MM.1S (cell line): ENCODE results near the gene SHF.

ENCODE experiments used
- DNase-seq: peaks from one replicate; pipeline ENCODE4 v3.0.0-alpha.2; 2015
- H2AFZ ChIP-seq: fragments of 300-600 bp; sonication (generic); 2 replicates; pipeline ENCODE4 v1.6.0; 2016; ENCODE audit warnings: antibody characterized with exemption, low read length
- H3F3A ChIP-seq: fragments of 300-600 bp; sonication (generic); 2 replicates; pipeline ENCODE4 v1.6.1; 2016; ENCODE audit warnings: mild to moderate bottlenecking, antibody characterized with exemption, low read length, moderate library complexity, mixed read lengths; ENCODE audit not compliant: insufficient read depth
- H3K27ac ChIP-seq: fragments of 300-600 bp; sonication (generic); 2 replicates; pipeline ENCODE4 v1.5.1; 2016; ENCODE audit warnings: mild to moderate bottlenecking, low read length
- H3K27me3 ChIP-seq: fragments of 300-600 bp; sonication (generic); replicated peaks from 2 replicates; pipeline ENCODE4 v1.6.0; 2016; ENCODE audit warnings: low read length; ENCODE audit not compliant: insufficient read depth
- H3K36me3 ChIP-seq: fragments of 300-600 bp; sonication (generic); replicated peaks from 2 replicates; pipeline ENCODE4 v1.6.1; 2016; ENCODE audit warnings: mild to moderate bottlenecking, low read length, mixed read lengths; ENCODE audit not compliant: insufficient read depth
- H3K4me1 ChIP-seq: fragments of 300-600 bp; sonication (generic); 2 replicates; pipeline ENCODE4 v1.6.1; 2016; ENCODE audit warnings: low read length, mixed read lengths
- H3K4me2 ChIP-seq: fragments of 300-600 bp; sonication (generic); 2 replicates; pipeline ENCODE4 v1.6.0; 2016; ENCODE audit warnings: low read depth, low read length
- H3K4me3 ChIP-seq: fragments of 300-600 bp; sonication (generic); 2 replicates; pipeline ENCODE4 v1.5.1; 2016; ENCODE audit warnings: low read length, mixed read lengths
- H3K79me2 ChIP-seq: fragments of 300-600 bp; sonication (generic); 2 replicates; pipeline ENCODE4 v1.6.1; 2016; ENCODE audit warnings: mixed run types, low read length, mixed read lengths
- H3K9ac ChIP-seq: fragments of 300-600 bp; sonication (generic); 2 replicates; pipeline ENCODE4 v1.6.1; 2016; ENCODE audit warnings: low read length, mixed read lengths
- H3K9me2 ChIP-seq: fragments of 300-600 bp; sonication (generic); replicated peaks from 2 replicates; pipeline ENCODE4 v1.6.1; 2016; ENCODE audit warnings: mild to moderate bottlenecking, low read length, mixed read lengths; ENCODE audit not compliant: insufficient read depth
- H3K9me3 ChIP-seq: fragments of 300-600 bp; sonication (generic); replicated peaks from 2 replicates; pipeline ENCODE4 v1.6.1; 2016; ENCODE audit warnings: mild to moderate bottlenecking, low read length, mixed read lengths; ENCODE audit not compliant: insufficient read depth
- H4K20me1 ChIP-seq: fragments of 300-600 bp; sonication (generic); 2 replicates; pipeline ENCODE4 v1.6.1; 2016; ENCODE audit warnings: mild to moderate bottlenecking, low read length, moderate library complexity, mixed read lengths; ENCODE audit not compliant: insufficient read depth
- EZH2 ChIP-seq: fragments of 300-600 bp; sonication (generic); optimal IDR thresholded peaks from 2 replicates; pipeline ENCODE3; 2017; ENCODE audit warnings: low read depth, mild to moderate bottlenecking, antibody characterized with exemption, low read length, mixed read lengths
- EZH2phosphoT487 ChIP-seq: fragments of 300-600 bp; sonication (generic); IDR thresholded peaks from 2 replicates; pipeline ENCODE4 v1.6.1; 2018; ENCODE audit warnings: antibody characterized with exemption, low read length
- TF ChIP-seq, protein P1 (sequence below): fragments of 300-600 bp; sonication (generic); IDR thresholded peaks from 2 replicates; pipeline ENCODE4 v1.5.1; 2016; ENCODE audit warnings: antibody characterized with exemption, low read length, mixed read lengths

The SHF gene

DNA sequence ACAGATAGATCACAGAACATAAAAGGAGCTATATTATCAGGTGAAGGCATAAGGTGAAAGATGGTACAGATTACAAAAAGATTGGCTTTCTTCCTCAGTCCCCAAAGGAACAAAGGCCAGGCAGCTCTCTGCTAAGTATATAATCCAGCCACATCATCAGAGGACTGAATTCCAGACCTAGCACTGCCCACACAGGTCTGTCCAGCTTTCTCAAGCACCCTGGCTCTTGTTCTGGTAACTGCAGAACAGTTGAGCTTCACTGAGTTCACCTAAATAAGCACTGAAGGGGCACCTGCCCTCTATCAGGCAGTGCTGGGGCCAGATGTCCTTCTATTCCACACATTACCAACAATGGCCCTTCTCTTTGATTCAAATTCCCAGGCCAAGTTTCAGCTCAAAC is 64.4 kb downstream of the SHF start:
- TF ChIP-seq EZH2phosphoT487 (no peak), EZH2 (no peak)
- TF ChIP-seq, protein P1, sequence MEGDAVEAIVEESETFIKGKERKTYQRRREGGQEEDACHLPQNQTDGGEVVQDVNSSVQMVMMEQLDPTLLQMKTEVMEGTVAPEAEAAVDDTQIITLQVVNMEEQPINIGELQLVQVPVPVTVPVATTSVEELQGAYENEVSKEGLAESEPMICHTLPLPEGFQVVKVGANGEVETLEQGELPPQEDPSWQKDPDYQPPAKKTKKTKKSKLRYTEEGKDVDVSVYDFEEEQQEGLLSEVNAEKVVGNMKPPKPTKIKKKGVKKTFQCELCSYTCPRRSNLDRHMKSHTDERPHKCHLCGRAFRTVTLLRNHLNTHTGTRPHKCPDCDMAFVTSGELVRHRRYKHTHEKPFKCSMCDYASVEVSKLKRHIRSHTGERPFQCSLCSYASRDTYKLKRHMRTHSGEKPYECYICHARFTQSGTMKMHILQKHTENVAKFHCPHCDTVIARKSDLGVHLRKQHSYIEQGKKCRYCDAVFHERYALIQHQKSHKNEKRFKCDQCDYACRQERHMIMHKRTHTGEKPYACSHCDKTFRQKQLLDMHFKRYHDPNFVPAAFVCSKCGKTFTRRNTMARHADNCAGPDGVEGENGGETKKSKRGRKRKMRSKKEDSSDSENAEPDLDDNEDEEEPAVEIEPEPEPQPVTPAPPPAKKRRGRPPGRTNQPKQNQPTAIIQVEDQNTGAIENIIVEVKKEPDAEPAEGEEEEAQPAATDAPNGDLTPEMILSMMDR, result no peak
- Histone ChIP-seq H2AFZ (no peak overlapping the region), H3K79me2 (no peaks in the 10 kb centered on the region), H4K20me1 (no peaks in the 10 kb centered on the region), H3K9me3 (no peaks in the 10 kb centered on the region), H3K27me3 (peaks cover 22% of the 10 kb centered on the region; the same call in 1 of the 2 replicates), H3K4me1 (no peaks in the 10 kb centered on the region), H3K36me3 (no peaks in the 10 kb centered on the region), H3K27ac (no peak overlapping the region), H3F3A (no peaks in the 10 kb centered on the region), H3K9me2 (no peaks in the 10 kb centered on the region), H3K4me3 (no peak overlapping the region), H3K4me2 (no peak overlapping the region), H3K9ac (no peak overlapping the region)
- no peak for DNase-seq

- Histone ChIP-seq H2AFZ (no peak overlapping the region), H3K9me2 (no peaks in the 10 kb centered on the region), H3K4me3 (no peak overlapping the region), H3K4me1 (no peaks in the 10 kb centered on the region), H3K79me2 (no peaks in the 10 kb centered on the region), H3K4me2 (no peak overlapping the region), H3K9me3 (no peaks in the 10 kb centered on the region), H4K20me1 (no peaks in the 10 kb centered on the region), H3K9ac (no peak overlapping the region), H3K27me3 (peaks cover 16% of the 10 kb centered on the region; the same call in 1 of the 2 replicates), H3K36me3 (no peaks in the 10 kb centered on the region), H3K27ac (no peak overlapping the region), H3F3A (no peaks in the 10 kb centered on the region)
- TF ChIP-seq, protein P1, result no peak
- TF ChIP-seq EZH2, result no peak
- TF ChIP-seq EZH2phosphoT487, result no peak
- DNase-seq, result no peak
Observed at GRCh38 chr15:45122719-45123118, 65.0 kb downstream of the SHF start.

DNA sequence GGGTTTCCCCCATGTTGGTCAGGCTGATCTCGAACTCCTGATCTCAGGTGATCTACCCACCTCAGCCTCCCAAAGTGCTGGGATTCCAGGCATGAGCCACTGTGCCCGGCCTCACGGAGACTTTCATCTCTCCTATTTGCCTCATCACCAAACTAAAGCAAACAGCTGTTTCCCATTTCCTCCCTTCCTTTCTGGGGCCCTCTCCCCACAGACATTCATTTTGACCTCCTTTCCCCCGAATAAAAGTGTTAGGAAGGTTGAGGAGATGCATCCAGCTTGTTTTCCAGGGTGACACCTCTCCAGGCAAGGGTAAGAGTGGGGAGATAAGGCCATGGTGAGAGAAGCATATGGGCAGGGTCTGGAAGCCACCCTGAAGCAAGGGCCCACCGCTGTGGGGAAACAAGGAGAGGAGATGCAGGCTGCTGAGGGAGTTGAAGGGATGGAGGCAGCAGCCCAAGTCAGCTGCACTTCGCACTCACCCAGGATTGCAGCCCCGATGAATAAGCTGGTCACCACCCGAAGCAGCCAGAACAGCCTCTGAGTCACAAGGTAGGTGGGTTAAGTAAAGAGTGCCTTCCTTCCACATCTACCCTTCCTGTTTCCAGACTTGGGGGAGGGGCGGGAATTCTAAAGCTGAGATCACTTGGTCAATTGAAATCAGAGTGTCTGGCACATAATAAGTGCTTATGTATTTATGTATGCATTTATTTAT is 65.9 kb downstream of the SHF start:
- DNase-seq, result no peak
- Histone ChIP-seq H3K9me2 (no peaks in the 10 kb centered on the region), H3K9me3 (no peaks in the 10 kb centered on the region), H3K27me3 (peaks cover 25% of the 10 kb centered on the region), H3K9ac (no peak overlapping the region), H3K79me2 (no peaks in the 10 kb centered on the region), H3K4me2 (no peak overlapping the region), H3K36me3 (no peaks in the 10 kb centered on the region), H3K4me1 (no peaks in the 10 kb centered on the region), H4K20me1 (no peaks in the 10 kb centered on the region), H2AFZ (no peak overlapping the region), H3K27ac (no peak overlapping the region), H3K4me3 (no peak overlapping the region), H3F3A (no peaks in the 10 kb centered on the region)
- TF ChIP-seq, protein P1, result no peak
- TF ChIP-seq EZH2 (no peak), EZH2phosphoT487 (no peak)
